Activated CD4-positive, alpha-beta T cell treated with anti-CD3 and anti-CD28 coated beads, Interleukin-2, amount 50 U/mL, for 48 hours (primary cell): ENCODE measurements around the gene WDR54.
A peak's percentile ranks its signal among the peaks of the same experiment; 100 is the strongest.

Experiments used
- DNase-seq, 2 experiments: peaks; one replicate each; pipeline ENCODE4 v3.0.0-alpha.2; 2020

Gene WDR54, protein sequence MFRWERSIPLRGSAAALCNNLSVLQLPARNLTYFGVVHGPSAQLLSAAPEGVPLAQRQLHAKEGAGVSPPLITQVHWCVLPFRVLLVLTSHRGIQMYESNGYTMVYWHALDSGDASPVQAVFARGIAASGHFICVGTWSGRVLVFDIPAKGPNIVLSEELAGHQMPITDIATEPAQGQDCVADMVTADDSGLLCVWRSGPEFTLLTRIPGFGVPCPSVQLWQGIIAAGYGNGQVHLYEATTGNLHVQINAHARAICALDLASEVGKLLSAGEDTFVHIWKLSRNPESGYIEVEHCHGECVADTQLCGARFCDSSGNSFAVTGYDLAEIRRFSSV

DNA sequence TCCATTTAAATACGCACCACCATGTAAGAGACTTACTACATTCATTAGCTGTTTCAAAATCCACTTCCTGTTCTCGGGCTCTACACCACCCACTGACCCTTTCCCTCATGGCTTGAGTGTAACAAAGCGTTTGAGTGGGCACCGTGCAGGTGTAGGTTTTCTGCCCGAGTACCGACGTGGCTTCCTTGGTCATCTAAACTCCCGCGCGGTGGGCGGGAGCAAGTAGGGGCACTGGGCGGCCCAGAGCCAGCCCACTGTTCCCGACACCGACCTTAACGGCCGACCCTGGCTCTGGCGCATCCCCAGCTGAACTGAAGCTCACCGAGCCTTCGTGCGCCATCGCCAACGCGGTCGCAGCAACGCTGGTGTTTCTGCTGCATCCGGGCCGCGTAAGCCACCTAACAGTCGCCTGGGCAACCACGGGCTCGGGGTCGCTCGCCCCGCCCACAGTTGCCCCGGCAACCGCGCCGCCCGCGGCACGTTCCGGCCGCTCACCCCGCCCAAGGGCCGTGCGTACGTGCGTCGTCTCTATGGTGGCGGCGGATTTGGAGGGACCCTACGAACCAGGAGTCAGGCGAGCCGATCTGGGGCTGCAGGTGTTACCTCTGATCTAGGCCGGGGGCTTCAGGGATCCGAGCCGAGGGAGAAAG is at the start of gene WDR54, which contains the start of gene C2orf81:
Gene WDR54 (plus strand): TSS at position 510 of the 650 bp plus-strand sequence. CDS start 424 bp downstream, outside the sequence.
Gene C2orf81 (minus strand): TSS at position 399 of the 650 bp plus-strand sequence. CDS start 59 bp downstream, at position 340.
- peak; percentile 93 to 95 for DNase-seq

DNA sequence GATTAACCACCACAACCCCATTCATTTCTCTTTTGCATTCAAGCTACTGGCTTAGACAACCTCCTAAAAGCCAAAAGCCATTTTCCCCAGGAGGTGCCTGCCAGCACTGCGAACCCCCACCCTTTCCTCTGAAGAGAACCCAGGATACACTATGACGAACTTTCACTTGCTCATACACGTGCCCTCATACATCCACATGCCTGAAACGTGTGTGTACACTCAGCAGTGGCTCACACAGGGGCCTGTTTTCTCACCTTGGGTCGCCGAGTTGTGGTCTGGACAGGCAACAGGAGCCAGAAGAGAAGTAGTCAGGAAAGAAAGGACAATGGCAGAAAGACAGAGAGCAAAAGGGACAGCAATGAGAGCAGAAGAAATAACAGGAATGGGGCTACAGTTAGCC is 48.9 kb upstream of the WDR54 start:
- DNase-seq: no peak

DNA sequence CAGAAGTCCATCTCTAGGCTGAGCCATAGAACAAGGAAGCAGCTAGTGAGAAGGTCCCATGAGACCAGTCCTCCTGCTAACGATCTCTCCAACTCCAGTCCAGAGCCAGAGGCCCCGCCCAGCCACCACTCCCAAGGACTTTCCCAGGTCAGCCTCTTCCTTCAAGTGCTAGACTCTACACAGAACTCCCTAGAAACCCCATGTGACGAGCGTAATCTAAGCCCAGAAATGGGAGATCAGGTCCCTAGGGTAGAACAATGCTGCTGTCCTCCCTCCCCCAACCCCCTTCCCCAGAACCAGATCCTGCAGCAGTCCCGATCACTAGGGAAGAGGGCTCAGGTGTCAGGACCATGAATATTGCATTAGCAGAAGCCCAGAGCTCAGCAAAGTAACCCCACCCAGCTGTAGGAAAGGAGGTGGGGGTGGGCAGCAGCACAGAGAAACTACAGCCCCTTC is 48.3 kb upstream of the WDR54 start:
- DNase-seq: no peak

DNA sequence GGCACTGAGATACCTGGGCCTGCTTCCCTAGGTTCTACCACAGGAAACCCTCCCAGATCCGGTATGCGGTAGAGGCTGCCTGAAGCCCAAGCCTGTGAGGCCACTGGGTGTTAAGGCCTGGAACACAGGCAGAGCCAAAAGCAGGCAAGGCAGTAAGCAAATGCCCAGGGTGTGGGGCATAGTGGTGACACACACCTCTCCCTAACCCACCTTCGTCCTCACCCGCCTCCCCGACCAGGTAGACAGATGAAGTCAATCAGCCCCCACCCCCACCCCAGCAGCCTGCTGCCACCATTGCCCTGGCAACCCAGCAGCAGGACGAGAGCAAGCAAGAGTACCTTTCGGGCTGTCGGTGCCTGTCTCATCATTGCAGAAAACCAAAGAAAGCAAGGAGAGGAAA is 47.5 kb upstream of the WDR54 start:
- no peak for DNase-seq

DNA sequence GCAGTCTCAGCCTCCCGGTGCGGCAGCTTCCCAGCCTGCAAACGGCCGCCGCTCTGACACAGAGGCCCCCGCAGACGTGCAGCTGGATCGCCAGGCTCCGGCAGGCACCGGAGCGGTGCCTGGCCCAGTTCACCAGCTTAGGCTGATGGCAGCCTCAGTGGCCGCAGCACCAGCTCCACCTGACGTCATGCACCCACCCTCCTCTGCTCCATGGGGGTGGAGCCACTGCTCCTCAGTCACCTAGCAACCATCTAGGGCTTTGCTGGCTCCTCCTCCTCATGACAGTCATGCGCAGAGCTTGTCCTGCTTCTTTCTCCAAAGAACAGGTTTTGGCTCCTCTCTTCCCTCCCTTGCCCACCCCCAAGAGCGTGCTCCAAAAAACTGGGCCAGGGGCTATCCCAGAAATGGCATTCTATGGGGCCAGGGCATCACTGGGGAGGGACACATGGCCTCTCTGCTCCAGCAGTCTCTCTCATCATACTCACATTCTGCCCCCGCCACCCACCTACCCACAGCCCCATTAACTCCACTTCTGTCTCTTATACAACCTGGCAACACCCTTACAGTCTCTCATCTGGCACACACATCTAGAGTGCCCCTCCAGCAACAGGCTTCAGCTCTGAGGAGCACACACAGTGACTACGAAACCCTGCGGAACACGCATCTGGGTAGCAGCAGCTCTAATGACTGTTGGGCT is 46.9 kb upstream of the WDR54 start:
- no peak for DNase-seq

DNA sequence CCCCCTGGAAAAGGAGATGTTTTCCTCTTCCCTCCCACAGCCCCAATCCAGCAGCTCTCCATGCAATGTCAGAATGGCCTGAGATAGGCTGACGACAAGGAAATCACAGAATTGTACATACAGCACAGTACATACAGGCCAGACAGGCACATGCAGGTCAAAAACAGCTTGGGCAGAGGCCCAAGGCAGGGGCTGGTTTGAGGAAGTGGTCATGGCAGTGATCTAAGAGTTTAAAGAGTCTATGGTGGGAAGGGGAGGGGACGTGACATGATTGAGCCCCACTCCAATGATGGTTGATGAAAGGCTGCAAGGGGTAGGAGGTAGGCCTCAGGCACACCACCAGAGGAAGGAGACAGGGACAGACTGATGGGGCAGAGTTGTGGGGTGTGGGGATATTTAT is 45.7 kb upstream of the WDR54 start:
- no peak for DNase-seq

DNA sequence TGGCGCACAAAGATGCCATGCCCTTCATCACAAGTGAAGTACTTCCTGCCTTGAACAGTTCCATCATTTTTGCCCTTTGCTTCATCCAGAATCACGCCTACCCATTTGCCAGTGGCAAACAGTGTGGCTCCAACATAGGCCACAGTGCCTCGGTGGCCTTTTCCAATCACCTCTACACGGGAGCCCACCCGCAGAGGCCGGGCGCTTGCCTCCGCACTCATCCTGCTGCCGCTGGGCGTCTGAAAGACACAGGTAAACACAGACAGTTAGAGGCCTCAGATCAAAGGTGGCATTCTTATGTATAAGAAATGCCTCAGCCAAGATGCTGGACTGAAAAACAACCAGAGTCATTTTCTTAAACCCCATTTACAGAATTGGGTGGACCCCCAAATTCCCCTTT is 43.5 kb upstream of the WDR54 start:
- no peak for DNase-seq

DNA sequence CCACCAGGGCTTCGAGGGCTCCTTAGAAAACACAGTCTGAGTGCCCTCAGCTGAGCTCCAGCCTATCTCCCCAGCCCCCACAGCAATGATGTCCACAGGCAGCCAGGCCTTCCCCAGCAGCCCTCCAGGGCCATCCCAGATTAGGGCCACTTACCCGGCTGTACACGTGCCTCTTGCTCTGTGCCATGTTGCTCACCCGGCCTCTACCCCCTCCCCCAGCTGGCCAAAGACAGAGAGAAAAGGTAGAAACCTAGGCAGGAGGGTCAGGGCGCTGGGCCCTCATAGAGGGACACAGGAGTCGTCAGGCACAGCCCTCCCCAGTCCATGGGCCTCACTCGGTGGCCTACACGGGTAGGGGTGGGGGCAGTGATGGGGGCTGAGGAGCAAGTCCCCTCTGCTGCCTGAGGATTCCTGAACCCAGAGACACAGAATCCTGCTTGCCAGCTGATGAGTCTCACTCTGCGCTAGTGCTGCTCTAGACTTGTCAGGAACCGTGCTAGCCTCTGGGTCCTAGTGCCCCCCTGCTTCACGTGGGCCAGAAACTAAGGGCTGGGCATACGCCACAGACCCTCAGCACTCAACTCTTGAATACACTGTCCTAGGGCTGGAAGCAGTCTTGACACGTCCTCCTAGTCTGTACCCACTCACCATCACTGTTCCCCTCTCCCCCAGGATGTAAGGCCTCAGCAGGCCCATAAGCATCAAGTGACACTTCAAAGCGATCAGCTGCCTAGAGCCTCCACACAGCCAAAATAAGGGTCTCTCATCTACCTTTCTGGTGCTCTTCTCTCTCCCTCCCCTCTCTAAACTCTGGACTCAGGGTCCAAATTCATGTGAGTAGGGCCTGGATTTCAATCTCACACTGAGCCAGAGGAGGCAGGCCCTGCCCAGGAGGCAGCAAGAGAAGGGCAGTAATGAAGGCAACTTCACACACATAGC is 41.4 kb upstream of the WDR54 start, which contains the start of gene DCTN1:
Gene DCTN1 (minus strand): TSS at position 461 of the 939 bp plus-strand sequence. CDS start 274 bp downstream, at position 187.
- DNase-seq: peak; percentile 7 to 19

DNA sequence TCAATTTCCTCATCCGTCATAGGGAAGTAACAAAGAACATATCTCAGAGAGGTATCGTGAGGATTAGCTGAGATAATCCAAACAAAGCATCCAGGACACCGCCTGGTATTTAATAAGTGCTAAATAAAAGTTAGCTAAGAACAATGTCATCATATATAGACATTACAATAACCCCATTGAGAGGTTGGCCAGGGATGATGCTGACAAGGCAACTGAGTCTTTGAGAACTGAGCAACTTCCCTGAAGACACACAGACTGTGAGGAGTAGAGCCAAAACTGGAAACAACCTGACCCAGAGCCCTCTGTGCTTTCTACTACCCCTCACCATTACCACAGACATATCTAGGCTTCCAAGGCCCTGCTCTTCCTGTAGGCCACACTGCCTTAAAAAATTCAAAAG is 39.8 kb upstream of the WDR54 start:
- DNase-seq: no peak

DNA sequence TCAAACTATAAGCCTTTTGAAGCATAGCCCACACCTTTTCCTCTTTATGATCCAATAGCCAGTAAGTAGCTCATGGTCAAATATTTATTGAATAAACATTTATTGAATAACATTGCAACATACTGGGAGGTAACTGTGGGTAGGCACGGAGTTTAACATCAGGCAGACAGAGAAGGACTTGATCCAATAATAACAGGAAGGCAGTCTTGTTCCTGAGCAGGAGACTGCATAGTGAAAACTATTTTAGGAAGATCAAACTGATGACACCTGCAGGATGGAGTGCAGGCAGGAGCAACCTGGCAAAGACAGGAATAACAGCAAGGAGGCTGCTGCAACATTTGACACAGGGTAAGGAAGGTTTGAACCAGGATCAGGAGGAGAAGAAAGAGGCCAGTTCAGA is 38.3 kb upstream of the WDR54 start:
- no peak for DNase-seq

DNA sequence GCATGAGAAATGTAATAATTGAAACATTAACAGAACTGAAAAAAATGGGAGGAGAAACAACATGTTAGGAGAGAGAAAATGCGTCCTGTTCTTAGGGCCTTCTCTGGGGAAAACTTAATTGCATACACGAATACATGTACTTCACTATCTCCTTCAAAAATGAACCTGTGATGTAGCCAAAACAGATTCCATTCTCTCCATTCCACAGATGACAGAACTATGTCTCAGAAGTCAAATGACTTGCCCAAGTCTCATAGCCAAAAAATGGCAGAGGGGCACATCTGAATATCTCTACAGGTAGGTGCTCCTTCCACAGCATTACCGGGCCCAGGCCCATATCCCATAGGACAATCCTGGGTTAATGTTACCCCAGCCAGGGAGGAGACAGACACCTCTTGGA is 37.5 kb upstream of the WDR54 start:
- no peak for DNase-seq

DNA sequence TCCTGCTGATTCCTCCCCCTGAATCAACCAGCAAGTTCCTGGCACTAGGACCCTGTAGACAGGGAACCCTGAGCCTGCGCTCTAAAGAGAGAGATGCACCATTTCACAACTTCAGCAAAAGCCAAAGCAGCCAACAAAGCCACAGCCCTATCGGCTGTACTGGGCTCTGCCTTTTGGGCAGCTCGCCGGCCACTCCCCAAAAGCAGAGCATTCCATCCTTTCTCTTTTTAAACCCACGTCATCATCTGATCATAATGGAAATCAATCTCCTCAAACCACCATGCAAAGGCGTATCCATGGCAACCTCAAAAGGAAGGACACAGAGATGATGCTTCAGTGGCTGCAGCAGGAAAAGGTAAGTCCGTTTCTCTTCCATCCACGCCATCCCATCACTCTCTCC is 36.1 kb upstream of the WDR54 start:
- no peak for DNase-seq

DNA sequence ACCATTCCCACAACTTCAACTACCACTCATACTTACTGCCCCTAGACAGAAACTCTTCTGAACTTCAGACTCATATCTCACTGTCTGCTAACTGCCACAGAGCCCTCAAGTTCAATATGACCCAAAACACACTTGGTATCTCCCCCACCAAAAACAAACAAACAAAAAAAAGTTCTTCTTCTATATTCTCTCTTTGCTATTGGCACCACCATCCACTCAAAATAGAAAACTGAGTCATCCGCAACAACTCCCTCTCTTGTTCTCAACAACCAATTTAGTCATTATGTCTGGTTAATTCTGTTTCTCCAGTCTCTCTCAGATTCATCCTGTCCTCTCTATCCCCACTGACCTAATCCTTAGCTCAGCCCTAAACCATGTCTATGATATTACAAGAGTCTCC is 34.2 kb upstream of the WDR54 start:
- no peak for DNase-seq

DNA sequence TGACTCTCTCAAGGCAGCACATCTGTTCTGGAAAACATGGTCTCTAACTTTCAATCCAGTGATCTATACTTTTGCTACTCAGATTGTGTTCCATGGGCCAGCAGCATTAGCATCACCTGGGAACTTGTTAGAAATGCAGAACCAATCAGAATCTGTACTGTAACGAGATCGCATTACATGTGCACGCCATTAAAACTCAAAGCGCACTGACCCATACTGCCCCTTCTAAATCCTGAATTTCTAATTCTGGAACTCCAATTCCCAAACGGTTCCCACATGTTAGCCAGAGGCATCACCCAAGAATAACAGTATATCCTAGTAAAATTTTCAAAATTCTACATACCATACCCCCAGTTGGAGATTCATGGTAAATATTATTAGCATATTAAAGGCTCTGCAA is 30.9 kb upstream of the WDR54 start:
- DNase-seq: no peak

DNA sequence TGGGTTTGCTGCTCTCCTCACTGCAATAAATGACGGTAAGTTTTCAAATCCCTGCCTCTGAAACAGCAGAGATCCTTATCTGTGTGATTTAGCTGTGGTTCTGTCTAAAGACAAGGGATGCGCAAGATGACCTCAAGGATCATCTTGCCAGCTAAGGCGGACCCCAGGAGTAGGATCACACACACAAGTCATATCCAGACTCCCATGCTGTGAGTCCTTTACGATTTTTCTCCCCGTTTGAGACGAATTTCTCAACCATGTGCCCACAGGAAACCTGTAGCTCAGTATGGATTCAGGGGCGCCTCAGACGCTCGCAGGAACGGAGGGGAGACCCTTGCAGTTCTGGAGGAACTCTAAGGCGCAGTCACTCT is 30.3 kb upstream of the WDR54 start:
- DNase-seq: no peak

DNA sequence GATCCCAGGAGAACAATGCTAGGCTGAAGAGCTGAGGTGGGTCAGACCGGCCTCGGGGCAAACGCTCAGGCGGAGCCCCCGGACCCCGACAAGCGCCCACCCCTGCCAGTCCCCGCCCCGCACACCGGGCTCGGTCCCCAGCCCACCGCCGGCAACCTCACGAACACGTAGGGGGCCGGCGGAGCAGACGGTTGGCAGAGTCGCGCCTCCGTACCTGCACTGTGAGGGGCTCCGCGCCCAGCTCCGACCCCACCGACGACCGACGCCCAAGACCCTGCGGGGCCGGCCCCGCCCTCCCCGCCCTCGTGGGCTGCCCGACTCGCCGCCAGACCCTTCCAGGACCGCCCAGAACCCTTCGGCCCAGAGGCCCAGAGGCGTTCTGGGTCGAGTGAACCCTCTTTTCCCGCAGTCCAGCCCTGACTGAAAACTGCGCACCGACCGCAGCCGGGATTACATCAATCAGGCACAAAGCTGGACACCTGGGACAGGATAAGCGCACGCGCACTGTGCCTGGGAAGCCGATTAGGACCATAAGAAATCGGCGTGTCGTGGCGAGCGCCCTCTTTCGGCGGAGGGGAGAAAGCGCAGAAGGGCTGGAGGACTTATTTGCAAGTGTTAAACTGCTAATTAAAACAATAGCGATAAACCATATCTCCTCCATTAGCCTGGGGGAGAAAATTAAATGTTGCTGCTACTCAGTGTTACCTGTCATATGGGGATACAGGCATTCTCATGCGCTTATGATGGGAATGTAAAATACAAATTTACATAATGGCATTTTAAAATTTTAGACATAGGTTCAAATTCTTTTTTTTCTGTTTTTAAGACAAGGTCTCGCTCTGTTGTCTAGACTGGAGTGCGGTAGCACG is 29.7 kb upstream of the WDR54 start:
- DNase-seq: peak; percentile 95

DNA sequence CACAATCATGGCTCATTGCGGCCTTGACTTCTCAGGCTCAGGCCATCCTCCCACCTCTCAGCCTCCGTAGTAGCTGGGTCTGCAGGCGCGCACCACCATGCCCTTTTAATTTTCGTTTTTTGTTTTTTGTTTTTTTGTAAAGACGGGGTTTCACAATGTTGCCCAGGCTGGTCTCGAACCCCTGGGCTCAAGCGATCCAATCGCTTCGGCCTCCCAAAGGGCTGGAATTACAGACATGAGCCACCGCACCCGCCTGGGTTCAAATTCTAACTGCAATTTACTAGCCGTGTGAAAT is 29.1 kb upstream of the WDR54 start:
- DNase-seq: no peak

DNA sequence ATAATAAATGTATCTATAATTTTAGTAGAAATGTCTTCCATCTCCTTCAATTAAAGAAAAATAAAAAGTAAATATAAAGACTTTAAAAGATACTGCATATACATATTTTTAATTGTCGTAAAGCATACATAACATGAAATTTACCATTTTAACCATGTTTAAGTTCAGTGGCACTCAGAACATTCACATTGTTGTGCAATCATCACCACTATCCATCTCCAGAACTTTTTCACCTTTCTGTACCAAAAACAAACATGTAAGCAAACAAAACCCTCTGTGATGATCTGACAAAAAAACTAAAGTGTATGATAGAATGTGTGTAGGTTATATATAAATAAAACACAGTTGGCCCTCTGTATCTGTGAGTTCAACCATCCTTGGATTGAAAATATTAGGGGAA is 28.0 kb upstream of the WDR54 start:
- DNase-seq: no peak

DNA sequence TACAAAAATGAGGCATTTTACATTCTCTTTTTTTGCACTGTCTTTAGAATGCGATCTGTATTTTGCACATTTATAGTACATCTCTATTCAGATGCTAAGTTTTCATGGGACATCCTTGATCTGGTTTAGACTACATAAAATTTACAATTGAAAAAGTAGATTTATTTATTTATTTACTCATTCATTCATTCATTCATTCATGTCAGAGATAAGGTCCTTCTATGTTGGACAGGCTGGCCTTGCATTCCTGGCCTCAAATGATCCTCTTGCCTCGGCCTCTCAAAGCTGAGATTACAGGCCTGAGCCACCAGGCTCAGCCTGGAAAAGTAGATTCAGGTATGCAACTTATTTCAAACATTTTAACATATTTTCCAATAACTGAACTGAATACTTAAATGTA is 25.4 kb upstream of the WDR54 start:
- DNase-seq: no peak

DNA sequence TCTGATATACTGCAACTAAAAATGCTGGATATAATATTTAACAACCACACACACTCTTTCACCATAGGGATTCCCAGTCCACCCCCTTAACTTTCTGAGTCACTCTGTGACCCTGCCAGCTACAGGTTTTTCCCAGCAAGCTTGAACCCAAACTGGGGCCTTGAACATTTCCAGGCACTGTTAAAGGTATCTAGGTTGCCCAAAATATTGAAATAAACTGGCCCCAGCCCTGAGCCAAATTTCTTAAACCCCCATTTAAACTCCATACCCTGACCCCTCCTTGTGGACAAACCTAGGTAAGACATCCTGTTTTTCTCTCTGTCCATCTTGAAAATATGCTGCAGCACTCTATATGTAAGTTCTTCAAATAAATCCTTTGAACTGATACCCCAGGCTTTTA is 21.7 kb upstream of the WDR54 start:
- DNase-seq: no peak

DNA sequence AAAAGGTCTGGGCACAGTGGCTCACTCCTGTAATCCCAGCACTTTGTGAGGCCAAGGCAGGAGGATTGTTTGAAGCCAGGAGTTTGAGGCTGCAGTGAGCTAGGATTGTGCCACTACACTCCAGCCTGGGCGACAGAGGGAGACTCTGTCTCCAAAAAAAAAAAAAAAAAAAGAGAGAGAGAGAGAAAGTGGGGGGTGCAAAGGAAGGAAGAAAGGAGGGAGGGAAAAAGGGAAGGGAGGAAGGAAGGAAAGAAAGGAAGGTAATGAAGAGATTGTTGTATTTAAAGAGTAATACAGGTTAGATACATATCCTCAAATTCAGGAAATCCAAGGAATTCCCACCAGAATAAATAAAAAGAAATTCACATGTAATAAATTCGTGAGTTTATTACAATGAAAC is 19.6 kb upstream of the WDR54 start:
- DNase-seq: no peak

DNA sequence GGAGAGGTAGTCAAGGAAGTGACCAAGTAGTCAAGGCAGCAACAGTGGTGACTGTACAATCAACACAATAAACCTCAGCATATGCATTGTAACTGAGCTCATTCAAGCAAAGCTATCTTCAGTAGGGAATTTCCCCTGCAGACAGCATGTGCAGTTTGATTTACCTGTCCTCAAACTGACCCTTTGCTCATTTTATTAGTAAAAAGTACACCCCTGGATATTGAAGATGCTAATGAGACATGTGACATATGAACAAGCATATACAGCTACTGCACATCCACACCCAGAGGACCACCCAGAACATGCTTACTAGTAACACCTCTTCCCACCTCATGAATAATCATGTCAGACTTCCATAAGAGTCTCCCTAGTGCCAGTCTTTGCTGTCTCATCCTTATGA is 15.5 kb upstream of the WDR54 start:
- no peak for DNase-seq
